ENCODE measurements around the gene RPGR.

The RPGR gene

GRCh38 chrX:38326086-38326485, 1.2 kb downstream of the RPGR start:
- no peak for DNase-seq

GRCh38 chrX:38320819-38321218, 6.5 kb downstream of the RPGR start:
- DNase-seq, result no peak

DNA sequence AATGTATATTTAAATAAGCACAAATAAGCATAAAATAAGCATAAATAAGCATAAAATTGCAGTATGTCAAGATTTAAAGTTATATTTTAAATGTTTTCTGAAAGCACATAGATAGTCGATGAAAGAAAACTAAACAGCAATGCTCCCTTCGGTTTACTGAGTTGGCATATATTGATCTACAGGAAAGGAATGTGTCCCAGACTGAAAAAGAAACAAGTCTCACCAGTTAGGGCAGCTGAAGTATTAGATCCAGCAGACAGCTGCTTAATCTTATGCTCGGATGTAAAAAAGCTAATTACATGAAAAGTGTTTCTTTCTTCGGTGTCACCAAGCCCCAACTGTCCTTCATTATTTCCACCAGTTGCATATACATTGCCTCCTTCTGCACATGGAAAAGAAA, 8.7 kb downstream of the RPGR start:
- no peak for DNase-seq

- DNase-seq, result no peak
These were observed 9.1 kb downstream of the RPGR start for GRCh38 chrX:38318196-38318595.

GRCh38 chrX:38315186-38315585, 12.1 kb downstream of the RPGR start:
- DNase-seq, result no peak

DNA sequence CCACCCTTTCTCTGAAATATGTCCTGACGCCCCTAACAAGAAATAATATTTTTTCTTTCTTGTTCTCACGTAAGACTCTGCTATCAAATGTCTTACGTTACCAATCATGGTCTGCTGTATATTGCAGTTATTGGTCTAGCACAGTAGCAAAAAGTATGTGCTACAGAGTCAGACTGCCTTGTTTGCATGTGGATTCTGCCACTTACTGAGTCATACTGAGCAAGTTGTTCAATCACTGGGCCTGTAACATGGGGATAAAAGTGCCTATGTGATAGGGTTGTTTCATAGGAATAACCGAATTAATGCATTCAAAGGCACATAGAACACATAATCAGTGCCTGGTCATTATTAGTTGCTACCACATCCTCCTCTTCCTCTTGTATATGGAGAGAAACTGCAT, 14.1 kb downstream of the RPGR start:
- DNase-seq, result no peak

GRCh38 chrX:38312436-38312835, 14.9 kb downstream of the RPGR start:
- no peak for DNase-seq

- DNase-seq, result no peak
These were observed 15.6 kb downstream of the RPGR start for GRCh38 chrX:38311743-38312142.

GRCh38 chrX:38305971-38306370, 21.3 kb downstream of the RPGR start:
- no peak for DNase-seq

- no peak for DNase-seq
These were observed 23.3 kb downstream of the RPGR start for GRCh38 chrX:38304010-38304409.

- no peak for DNase-seq
These were observed 33.6 kb downstream of the RPGR start for GRCh38 chrX:38293741-38294140.

DNA sequence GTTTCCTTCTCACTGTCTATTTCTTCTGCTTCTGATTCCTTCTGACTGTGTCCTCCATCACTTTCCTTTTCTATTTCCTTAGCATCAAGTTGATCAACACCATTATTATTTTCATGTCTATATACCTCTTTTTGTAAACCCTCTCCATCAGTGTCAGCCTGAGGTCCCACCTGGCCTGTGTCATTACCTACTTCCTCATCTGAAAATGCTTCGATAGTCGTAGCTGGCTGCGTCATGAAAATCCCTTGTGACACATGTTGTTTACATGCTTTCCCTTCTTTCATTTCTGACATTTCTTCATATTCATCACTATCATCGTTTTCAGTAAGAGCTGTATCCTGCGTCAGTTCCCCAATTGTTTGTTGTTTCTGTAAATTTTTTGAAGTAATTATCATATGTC, 39.6 kb downstream of the RPGR start:
- no peak for DNase-seq

DNA sequence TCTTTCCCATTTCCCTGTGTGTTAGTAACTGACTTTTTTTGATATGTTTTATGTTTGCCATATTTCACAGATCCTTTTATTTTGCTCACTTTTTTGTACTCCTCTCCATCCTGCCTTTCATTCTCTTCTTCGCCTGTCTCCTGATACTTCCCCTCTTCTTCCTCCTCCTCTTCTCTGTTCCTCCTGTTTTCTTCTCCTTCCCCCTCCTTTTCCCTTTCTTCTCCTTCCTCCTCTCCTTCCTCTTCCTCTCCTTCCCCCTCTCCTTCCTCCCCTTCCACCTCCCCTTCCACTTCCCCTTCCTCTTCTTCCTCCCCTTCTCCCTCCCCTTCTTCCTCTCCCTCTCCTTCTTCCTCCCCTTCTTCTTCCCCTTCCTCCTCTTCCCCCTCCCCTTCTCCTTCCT, 41.7 kb downstream of the RPGR start:
- no peak for DNase-seq

DNA sequence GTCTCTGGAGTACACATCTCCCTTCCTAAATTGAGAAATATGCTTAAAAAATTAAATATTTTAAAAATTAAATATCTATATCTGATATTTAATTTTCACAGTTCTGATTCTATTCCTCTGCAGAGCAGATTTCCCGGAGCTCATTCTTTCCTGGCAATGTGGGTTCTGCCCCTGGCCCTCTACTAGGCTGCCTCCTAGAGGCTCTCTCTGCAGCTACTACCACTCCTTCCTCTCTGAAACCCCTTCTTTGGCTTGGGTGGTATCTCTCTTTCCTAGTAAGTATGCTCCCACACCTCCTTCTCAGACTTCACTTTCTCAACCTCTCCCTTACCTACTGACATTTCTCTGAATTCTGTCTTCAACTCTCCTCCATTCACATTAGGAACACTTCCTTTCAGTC, 45.3 kb downstream of the RPGR start:
- DNase-seq, result no peak

GRCh38 chrX:38279188-38279587, 48.1 kb downstream of the RPGR start:
- DNase-seq, result no peak

- DNase-seq, result no peak
These were observed 48.6 kb downstream of the RPGR start for GRCh38 chrX:38278682-38279081.

DNA sequence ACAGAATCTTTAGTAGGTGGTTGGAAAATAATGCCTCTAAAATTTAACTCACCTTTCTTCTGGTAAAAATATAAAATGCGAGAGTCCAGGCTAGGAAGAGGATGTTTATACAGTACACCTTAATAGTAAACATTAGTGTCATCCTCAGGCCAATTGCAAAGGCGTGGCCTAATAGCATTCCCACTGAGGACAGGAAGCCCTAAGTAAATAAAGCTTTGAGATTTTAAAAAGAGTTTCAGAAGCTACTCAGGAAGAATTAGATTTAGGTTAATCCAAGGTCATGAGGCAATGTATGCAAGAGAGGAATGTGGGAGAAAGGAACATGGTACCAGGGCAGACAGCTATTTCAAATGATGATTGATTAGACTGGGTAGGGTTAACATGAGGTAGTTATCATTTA, 49.5 kb downstream of the RPGR start:
- DNase-seq, result no peak

DNA sequence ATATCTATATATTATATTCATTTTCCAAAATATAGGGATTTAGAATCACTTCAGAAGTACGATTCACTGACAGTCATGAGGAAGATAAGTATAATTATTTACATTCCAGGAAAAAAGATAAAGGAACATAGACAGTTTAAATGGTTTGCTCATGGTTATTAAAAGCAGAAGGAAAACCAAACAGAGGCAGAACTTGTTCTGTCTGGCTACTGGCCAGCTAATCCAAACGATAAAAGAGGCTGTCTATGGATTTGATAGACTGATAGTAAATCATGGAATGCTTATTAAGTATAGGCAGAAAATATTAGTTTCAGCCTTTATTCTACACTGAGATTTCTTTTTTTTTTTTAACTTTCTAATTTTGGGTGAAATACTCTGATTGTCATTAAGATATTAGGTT, 50.2 kb downstream of the RPGR start:
- DNase-seq, result no peak

DNA sequence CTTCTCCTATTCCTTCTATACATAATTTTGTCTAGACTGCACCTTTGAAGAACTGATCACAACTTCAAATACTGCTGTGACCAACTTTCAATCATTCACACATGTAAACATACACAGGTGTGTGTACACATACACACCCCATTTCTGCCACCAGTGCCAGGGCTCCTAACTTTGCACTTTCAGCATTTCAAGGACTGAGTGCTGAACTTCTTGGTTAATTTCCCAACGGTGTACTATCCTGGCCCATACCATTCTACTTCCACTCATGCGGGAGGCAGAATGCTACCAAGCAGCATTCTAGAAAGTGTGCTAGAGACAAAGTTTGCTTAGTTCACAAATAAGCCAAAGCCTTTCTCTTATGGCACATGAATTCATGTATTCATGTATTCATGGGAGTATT, 51.2 kb downstream of the RPGR start:
- DNase-seq, result no peak

DNA sequence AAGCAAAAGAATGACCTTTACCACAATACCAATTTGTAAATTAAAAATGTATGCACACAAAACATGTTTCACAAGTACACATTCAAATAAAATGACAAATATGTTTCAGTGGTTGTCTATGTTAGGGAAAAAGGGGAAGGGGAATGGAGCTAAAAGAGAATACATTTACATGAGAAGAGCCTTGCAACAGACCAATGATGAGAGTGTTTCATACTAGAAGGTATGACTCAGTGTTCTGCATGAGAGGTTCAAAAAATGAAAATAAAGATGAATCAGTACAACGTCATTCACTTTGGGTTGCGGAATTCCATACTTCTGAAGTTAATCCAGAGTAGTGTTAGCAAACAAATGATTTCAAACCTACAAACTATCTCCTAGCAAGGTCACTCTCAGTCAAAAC, 51.7 kb downstream of the RPGR start:
- no peak for DNase-seq

GRCh38 chrX:38273453-38273852, 53.9 kb downstream of the RPGR start:
- DNase-seq, result no peak

GRCh38 chrX:38271154-38271716, 56.1 kb downstream of the RPGR start:
- DNase-seq, result no peak

DNA sequence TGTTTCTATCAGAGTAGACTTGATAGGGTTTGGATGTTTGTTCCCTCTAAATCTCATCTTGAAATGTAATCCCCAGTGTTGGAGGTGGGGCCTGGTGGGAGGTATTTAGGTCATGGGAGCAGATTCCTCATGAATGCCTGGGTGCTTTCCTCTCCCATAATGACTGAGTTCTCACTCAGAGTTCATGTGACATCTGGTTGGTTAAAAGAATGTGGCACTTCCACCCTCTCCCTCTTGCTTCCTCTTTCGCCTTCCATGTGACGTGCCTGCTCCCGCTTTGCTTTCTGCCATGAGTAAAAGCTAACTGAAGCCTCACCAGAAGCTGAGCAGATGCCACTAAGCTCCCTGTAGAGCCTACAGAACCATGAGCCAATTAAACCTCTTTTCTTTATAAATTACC, 59.3 kb downstream of the RPGR start:
- DNase-seq, result no peak

DNA sequence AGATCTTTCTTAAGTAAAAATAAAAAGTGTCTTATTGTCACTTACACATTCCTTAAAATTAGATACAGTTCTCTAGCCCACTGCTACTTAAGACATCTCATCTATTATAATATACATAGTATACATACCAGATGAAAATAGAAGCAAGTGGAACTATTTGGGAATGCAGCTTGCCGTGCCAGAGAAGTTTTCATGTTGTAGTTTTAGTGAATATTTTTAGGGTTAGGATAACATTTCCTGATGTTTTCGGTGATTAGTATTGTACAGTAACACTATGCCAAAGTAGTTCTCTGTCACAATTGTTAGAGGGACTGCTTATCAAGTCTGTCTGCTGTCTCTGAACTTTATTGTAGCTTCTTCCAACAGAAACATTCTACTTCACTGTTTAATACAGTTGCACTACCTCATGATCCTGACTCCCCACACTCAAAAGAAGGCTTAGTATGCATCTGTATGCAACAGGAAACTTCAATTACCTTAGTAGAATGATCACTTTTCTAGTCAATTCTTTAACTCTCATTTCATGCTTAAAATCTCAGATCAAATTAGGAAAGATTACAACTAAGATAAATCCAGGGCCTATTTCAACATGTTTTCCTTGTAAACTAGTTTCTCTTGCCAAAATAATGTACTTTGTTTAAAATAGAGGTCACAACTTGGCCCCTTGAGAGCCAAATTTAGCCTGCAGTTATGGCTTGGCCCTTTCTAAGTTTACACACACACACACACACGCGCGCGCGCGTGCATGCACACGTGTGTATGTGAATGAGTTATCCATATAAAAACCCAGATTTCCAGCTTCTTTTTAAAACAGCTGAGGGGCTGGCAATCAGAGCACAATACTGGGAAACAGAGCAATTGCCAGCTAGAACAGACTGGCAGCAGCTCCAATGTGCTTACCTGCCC, 64.3 kb downstream of the RPGR start:
- no peak for DNase-seq

- no peak for DNase-seq
These were observed 67.1 kb downstream of the RPGR start for GRCh38 chrX:38260231-38260630.
